ENCODE data around the gene HDAC5.
"Not testable (repeated sequence)": the region's sequence is repeated elsewhere in the genome, so short reads cannot be mapped to it uniquely, and the experiment has no call there.

Gene HDAC5

DNA sequence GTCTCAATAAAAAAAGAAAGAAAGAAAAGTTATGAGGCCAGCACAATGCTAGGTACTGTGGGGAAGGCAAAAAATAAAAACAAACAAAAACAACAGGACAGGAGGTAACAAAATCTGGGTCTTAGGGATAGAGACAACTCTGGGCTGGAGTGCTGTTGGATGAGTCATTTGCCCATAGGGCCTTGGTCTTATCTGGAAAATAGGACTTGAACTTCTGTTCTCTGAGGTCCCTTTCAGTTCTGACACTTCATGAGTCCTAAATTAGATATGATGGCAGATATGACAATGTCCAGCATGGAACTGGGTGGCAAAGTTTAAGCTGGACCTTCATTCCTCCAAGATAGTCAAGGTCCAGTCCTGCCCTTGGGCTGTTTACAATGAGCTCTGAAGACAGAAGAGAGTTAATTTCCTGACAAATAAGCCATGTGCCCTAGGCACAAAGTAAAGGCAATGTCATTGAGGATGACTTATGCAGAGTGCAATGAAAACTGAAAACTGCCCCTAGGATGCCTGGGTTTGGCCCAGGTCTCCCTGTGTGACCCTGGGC lies 8.9 kb upstream of the HDAC5 start:
- no peak for DNase-seq
- no peaks in the 10 kb centered on the region for H3K36me3 ChIP-seq (ENCODE audit: control insufficient read depth, insufficient read depth, low read length)

DNA sequence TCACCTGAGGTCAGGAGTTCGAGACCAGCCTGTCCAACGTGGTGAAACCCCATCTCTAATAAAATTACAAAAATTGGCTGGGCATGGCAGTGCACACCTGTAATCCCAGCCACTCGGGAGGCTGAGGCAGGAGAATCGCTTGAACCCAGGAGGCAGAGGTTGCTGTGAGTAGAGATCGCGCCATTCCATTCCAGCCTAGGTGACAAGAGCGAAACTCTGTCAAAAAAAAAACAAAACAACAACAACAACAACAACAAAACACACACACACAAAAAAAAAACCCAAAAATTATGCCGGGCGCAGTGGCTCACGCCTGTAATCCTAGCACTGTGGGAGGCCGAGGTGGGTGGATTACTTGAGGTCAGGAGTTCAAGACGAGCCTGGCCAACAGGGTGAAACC lies 7.9 kb upstream of the HDAC5 start:
- H3K27me3 ChIP-seq (replicated peaks; ENCODE audit: control insufficient read depth, insufficient read depth, low read length, poor library complexity, severe bottlenecking); H3K27ac ChIP-seq (ENCODE audit: insufficient read depth, low read length, poor library complexity, severe bottlenecking); H3K4me3 ChIP-seq (ENCODE audit: insufficient read depth, low read depth, low read length, poor library complexity, severe bottlenecking); H3K9me3 ChIP-seq (ENCODE audit: control insufficient read depth, low read length); DNase-seq; H3K4me1 ChIP-seq (ENCODE audit: control insufficient read depth, insufficient read depth, low read length, poor library complexity, severe bottlenecking); H3K36me3 ChIP-seq (ENCODE audit: control insufficient read depth, insufficient read depth, low read length): not testable (repeated sequence)

More for the DNA sequence above, 8.9 kb upstream of the HDAC5 start:
- Histone ChIP-seq H3K4me1 (ENCODE audit: control insufficient read depth, insufficient read depth, low read length, poor library complexity, severe bottlenecking) (no peaks in the 10 kb centered on the region), H3K27me3 (replicated peaks; ENCODE audit: control insufficient read depth, insufficient read depth, low read length, poor library complexity, severe bottlenecking) (no peaks in the 10 kb centered on the region), H3K27ac (ENCODE audit: insufficient read depth, low read length, poor library complexity, severe bottlenecking) (no peak overlapping the region), H3K9me3 (ENCODE audit: control insufficient read depth, low read length) (no peaks in the 10 kb centered on the region), H3K4me3 (ENCODE audit: insufficient read depth, low read depth, low read length, poor library complexity, severe bottlenecking) (no peak overlapping the region)

DNA sequence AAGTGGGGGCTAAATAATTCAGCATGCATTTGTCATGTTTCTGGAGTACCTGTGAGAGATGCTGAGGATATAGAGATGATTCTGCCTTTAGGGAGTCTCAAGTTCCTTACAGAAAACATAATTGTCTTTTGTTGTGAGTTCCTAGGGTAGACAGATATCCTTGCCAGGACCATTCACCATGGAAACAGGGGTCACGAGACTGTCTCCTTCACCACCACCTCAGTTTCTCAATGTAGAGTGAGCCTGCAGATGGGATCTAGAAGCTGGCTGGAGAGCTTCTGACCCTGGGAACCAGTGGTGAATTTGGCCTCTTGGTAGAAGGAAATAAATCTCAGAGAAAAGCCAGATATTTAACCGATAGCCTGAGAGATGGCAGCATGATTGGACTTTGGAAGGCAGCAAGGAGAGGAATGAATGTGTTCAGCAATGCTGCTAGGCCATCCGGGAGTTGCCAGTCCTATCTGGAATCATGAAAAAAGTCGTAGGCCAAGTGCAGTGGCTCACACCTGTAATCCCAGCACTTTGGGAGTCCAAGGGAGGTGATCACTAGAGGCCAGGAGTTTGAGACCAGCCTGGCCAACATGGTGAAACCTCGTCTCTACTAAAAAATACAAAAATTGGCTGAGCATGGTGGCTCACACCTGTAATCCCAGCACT lies 7.4 kb upstream of the HDAC5 start:
- Histone ChIP-seq H3K9me3 (ENCODE audit: control insufficient read depth, low read length) (no peaks in the 10 kb centered on the region), H3K36me3 (ENCODE audit: control insufficient read depth, insufficient read depth, low read length) (no peaks in the 10 kb centered on the region), H3K27me3 (replicated peaks; ENCODE audit: control insufficient read depth, insufficient read depth, low read length, poor library complexity, severe bottlenecking) (no peaks in the 10 kb centered on the region), H3K27ac (ENCODE audit: insufficient read depth, low read length, poor library complexity, severe bottlenecking) (no peak overlapping the region), H3K4me1 (ENCODE audit: control insufficient read depth, insufficient read depth, low read length, poor library complexity, severe bottlenecking) (no peaks in the 10 kb centered on the region), H3K4me3 (ENCODE audit: insufficient read depth, low read depth, low read length, poor library complexity, severe bottlenecking) (no peak overlapping the region)
- DNase-seq: no peak

DNA sequence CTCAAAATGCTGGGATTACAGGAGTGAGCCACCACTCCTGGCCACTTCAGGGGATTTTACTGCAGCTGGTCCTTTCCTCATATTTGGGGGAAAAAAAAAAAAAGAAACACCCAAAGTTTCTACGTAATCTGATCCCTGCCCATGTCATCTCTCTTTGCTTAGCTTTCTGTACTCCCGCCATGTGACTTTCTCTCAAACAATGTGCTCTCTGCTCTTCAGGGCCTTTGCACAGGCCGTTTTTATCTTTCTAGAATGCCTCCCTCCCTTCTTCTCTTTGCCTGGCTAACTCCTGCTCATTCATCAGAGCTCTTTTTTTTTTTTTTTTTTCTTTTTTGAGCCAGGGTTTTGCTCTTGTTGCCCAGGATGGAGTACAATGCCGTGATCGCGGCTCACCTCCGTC lies 4.9 kb upstream of the HDAC5 start:
- Histone ChIP-seq H3K36me3 (ENCODE audit: control insufficient read depth, insufficient read depth, low read length) (no peaks in the 10 kb centered on the region), H3K27me3 (replicated peaks; ENCODE audit: control insufficient read depth, insufficient read depth, low read length, poor library complexity, severe bottlenecking) (no peaks in the 10 kb centered on the region), H3K4me3 (ENCODE audit: insufficient read depth, low read depth, low read length, poor library complexity, severe bottlenecking) (no peak overlapping the region), H3K9me3 (ENCODE audit: control insufficient read depth, low read length) (no peaks in the 10 kb centered on the region), H3K27ac (ENCODE audit: insufficient read depth, low read length, poor library complexity, severe bottlenecking) (no peak overlapping the region), H3K4me1 (ENCODE audit: control insufficient read depth, insufficient read depth, low read length, poor library complexity, severe bottlenecking) (peaks cover 2% of the 10 kb centered on the region)
- DNase-seq: no peak

DNA sequence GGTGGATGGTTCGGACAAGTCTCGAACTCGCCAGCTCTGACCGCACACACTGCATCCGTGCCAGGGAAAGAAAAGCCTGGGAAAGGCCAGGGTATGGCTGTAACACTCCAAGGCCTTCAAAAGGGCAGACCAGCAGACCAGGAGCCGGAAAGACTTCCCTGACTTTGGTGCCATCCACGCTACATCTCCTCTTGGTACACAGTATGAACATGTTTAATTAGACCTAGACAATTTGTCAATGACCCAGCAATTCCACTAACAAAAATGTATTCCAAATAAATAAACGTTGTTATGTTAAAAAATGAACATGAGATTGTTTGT lies 637 bp upstream of the HDAC5 start:
- H3K4me3 ChIP-seq (ENCODE audit: insufficient read depth, low read depth, low read length, poor library complexity, severe bottlenecking): peak overlapping the region; percentile 71
- no peak for DNase-seq
- H3K27ac ChIP-seq (ENCODE audit: insufficient read depth, low read length, poor library complexity, severe bottlenecking): peak overlapping the region; percentile 64
- no peaks in the 10 kb centered on the region for H3K27me3 ChIP-seq (replicated peaks; ENCODE audit: control insufficient read depth, insufficient read depth, low read length, poor library complexity, severe bottlenecking)
- H3K9me3 ChIP-seq (ENCODE audit: control insufficient read depth, low read length): no peaks in the 10 kb centered on the region
- H3K36me3 ChIP-seq (ENCODE audit: control insufficient read depth, insufficient read depth, low read length): no peaks in the 10 kb centered on the region
- H3K4me1 ChIP-seq (ENCODE audit: control insufficient read depth, insufficient read depth, low read length, poor library complexity, severe bottlenecking): peaks cover 14% of the 10 kb centered on the region

DNA sequence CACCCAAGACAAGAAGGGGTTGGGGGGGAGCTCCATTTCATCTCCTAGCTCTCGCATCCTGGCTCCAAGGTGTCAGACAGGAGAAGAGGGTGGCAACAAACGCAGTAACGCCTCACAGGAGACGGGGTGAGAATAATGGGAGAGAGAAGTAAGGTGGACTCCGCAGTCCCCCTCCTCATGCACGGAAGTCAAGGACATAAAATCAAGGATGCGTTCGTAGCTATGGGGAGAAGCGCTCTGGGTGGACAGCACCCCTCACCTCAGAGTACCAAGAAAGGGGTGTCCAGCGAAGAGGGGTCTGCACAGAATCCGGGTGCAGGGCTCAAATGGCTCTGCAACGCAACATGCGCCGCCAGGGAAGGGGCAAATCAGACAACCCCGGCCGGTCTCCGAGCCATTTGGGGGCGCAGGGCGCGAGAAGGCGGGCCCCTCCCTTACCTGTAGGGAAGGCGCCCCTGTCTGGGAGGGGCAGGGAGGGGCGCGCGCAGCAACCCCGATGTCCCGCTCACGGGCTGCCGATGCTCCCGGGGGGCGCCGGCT lies 555 bp downstream of the HDAC5 start:
- no peak for DNase-seq
- H3K4me1 ChIP-seq (ENCODE audit: control insufficient read depth, insufficient read depth, low read length, poor library complexity, severe bottlenecking): peaks cover 14% of the 10 kb centered on the region
- peak overlapping the region; percentile 70 for H3K27ac ChIP-seq (ENCODE audit: insufficient read depth, low read length, poor library complexity, severe bottlenecking)

DNA sequence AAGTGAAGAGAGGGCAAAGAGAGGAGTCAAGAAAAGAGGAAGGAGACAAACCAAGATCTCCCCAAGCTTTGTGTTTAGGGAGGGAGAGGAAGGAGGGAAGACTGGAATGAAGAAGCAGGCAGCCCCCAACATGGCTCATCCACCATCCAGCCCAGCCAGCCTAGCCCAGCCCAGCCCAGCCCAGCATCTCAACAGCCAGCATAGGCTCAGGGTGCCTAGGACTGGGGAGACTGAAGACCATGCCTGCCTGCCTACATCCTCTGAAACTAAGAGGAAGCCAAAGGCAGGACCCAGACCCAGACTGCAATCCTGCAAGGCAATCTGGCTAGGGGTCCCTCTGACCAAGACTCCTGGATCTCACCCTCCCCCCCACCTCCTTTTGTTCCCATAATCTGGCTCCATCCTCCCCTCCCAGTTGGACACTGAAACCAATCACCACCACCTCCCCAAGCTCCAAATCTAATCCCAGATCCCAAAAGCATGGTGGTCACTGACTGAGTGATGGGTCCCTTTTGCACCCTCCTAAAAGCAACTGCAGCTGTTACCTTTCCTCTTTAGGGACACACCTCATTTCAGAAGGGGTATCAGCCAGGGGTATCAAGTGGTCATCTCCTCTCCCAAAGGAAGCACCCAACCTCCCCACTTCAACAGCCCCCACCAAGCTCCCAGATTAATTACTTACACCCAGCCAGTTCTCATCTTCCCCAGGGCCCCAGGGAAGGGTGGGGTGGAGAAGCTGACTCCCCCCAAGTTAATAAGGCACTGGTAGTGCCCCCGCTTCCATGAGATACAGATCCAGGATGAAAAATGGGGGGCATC lies 1.2 kb downstream of the HDAC5 start:
- no peak for DNase-seq
- H3K9me3 ChIP-seq (ENCODE audit: control insufficient read depth, low read length): no peaks in the 10 kb centered on the region
- no peaks in the 10 kb centered on the region for H3K27me3 ChIP-seq (replicated peaks; ENCODE audit: control insufficient read depth, insufficient read depth, low read length, poor library complexity, severe bottlenecking)
- H3K27ac ChIP-seq (ENCODE audit: insufficient read depth, low read length, poor library complexity, severe bottlenecking): peak overlapping the region; percentile 70
- H3K4me1 ChIP-seq (ENCODE audit: control insufficient read depth, insufficient read depth, low read length, poor library complexity, severe bottlenecking): peaks cover 14% of the 10 kb centered on the region
- H3K4me3 ChIP-seq (ENCODE audit: insufficient read depth, low read depth, low read length, poor library complexity, severe bottlenecking): peak overlapping the region; percentile 94
- no peaks in the 10 kb centered on the region for H3K36me3 ChIP-seq (ENCODE audit: control insufficient read depth, insufficient read depth, low read length)

More for the DNA sequence above, 555 bp downstream of the HDAC5 start:
- H3K36me3 ChIP-seq (ENCODE audit: control insufficient read depth, insufficient read depth, low read length): no peaks in the 10 kb centered on the region
- H3K9me3 ChIP-seq (ENCODE audit: control insufficient read depth, low read length): no peaks in the 10 kb centered on the region
- H3K27me3 ChIP-seq (replicated peaks; ENCODE audit: control insufficient read depth, insufficient read depth, low read length, poor library complexity, severe bottlenecking): no peaks in the 10 kb centered on the region
- peak overlapping the region; percentile 94 for H3K4me3 ChIP-seq (ENCODE audit: insufficient read depth, low read depth, low read length, poor library complexity, severe bottlenecking)

DNA sequence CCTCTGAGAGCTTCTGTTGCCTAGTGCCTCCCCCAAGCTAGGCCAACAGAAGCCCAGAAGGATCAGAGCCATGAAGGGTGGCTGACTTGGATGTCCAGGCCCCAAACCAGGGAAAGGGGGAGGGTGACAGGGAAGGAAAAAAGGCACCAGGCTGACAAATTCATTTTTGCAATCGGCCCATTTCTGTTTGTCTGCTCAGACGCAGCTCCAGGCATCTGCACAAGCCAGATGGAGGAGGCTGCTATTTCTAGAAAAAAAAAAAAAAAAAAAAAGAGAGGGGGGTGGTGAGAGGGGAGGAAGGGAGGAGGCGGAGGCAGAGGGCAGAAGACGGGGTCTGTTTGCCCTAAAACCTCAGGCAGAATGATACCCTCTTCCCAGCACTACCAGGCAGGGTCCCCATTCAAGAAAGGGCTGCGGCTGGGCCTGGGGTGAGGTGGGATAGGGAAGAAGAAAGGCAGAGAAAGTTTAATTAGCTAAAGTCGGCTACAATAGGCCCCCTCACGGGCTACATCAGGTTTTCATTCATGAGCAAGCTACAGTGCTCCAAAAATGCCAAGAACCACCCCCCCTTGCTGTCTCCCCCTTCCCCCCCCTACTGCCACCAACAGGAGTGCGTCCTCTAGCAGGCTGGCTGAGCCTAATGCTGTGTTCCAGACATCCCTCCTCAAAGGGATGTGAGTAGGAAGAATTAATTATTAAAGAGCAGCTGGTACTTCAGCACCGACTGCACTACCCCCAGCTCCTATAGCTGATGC lies 2.4 kb downstream of the HDAC5 start:
- no peaks in the 10 kb centered on the region for H3K27me3 ChIP-seq (replicated peaks; ENCODE audit: control insufficient read depth, insufficient read depth, low read length, poor library complexity, severe bottlenecking)
- H3K27ac ChIP-seq (ENCODE audit: insufficient read depth, low read length, poor library complexity, severe bottlenecking): no peak overlapping the region
- no peak for DNase-seq
- H3K4me1 ChIP-seq (ENCODE audit: control insufficient read depth, insufficient read depth, low read length, poor library complexity, severe bottlenecking): peaks cover 14% of the 10 kb centered on the region
- H3K36me3 ChIP-seq (ENCODE audit: control insufficient read depth, insufficient read depth, low read length): peaks cover 10% of the 10 kb centered on the region
- no peaks in the 10 kb centered on the region for H3K9me3 ChIP-seq (ENCODE audit: control insufficient read depth, low read length)
- no peak overlapping the region for H3K4me3 ChIP-seq (ENCODE audit: insufficient read depth, low read depth, low read length, poor library complexity, severe bottlenecking)

DNA sequence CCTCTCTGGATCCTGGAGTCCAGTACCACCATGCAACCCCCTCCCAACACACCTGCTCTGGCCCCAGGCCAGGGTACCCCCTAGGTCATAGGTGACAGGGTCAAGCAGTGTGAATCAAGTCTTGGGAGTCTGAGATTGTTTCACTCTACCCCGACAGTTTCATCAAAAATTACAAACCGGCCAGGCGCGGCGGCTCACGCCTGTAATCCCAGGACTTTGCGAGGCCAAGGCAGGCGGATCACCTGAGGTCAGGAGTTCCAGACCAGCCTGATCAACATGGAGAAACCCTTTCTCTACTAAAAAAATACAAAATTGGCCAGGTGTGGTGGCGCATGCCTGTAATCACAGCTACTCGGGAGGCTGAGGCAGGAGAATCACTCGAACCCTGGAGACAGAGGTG lies 3.2 kb downstream of the HDAC5 start:
- H3K27me3 ChIP-seq (replicated peaks; ENCODE audit: control insufficient read depth, insufficient read depth, low read length, poor library complexity, severe bottlenecking); H3K9me3 ChIP-seq (ENCODE audit: control insufficient read depth, low read length); H3K27ac ChIP-seq (ENCODE audit: insufficient read depth, low read length, poor library complexity, severe bottlenecking); H3K4me3 ChIP-seq (ENCODE audit: insufficient read depth, low read depth, low read length, poor library complexity, severe bottlenecking); DNase-seq; H3K36me3 ChIP-seq (ENCODE audit: control insufficient read depth, insufficient read depth, low read length): not testable (repeated sequence)
- H3K4me1 ChIP-seq (ENCODE audit: control insufficient read depth, insufficient read depth, low read length, poor library complexity, severe bottlenecking): peaks cover 14% of the 10 kb centered on the region
